ENCODE data around the gene NFYC.

DNA sequence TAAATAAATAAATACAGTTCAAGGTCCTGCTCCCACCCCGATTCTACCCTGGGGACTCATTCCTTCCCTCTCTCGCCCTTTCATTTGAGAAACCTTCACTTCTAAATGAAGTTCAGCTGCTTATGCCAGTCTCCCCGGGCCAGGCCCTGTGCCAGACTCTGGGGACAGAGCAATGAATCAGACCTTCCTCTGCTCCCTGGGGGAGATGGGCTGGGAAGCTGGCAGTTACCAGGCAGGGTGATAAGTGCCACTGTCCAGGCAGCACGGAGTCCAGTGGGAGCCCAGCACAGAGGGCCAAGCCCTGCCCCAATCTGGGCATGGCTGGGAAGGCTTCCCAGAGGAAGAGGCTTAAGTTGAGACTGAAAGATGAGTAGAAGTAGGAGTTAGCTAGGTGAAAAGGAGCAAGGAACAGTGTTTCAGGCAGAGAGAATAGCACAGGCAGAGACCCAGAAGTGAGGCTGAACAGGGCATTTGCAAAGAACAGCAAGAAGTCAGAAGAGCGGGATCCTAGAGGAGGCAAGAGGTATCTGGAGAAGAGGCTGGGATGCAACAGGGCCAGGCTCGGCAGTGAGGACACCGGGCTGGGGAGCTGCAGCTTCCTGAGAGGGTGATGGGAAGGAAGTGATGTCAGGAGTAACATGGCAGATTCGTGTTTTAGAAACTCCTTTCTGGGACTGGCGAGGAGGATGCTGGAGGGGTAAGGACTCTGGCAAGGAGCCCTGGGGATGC lies 105.6 kb downstream of the NFYC start:
- TF ChIP-seq, protein P1, sequence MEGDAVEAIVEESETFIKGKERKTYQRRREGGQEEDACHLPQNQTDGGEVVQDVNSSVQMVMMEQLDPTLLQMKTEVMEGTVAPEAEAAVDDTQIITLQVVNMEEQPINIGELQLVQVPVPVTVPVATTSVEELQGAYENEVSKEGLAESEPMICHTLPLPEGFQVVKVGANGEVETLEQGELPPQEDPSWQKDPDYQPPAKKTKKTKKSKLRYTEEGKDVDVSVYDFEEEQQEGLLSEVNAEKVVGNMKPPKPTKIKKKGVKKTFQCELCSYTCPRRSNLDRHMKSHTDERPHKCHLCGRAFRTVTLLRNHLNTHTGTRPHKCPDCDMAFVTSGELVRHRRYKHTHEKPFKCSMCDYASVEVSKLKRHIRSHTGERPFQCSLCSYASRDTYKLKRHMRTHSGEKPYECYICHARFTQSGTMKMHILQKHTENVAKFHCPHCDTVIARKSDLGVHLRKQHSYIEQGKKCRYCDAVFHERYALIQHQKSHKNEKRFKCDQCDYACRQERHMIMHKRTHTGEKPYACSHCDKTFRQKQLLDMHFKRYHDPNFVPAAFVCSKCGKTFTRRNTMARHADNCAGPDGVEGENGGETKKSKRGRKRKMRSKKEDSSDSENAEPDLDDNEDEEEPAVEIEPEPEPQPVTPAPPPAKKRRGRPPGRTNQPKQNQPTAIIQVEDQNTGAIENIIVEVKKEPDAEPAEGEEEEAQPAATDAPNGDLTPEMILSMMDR (IDR thresholded peaks at IDR 0.05 in 2 of 3, conservative IDR thresholded peaks at IDR 0.05 in 1 of 3; ENCODE audit: borderline replicate concordance in 1 of 3, insufficient read depth in 1 of 3, low read depth in 2 of 3, low read length in 2 of 3), result no peak
- TF ChIP-seq TCF7L2 (IDR thresholded peaks at IDR 0.05; ENCODE audit: borderline replicate concordance, extremely low read depth, insufficient read depth, insufficient read length), result no peak
- no peak for TF ChIP-seq POLR2AphosphoS5 (IDR thresholded peaks at IDR 0.05; ENCODE audit: low read depth, low read length)
- no peak for TF ChIP-seq ZNF274 (IDR thresholded peaks at IDR 0.05; ENCODE audit: low read depth, low read length)
- no peak for TF ChIP-seq JUND (IDR thresholded peaks at IDR 0.05)
- TF ChIP-seq EZH2 (IDR thresholded peaks at IDR 0.05), result no peak
- TF ChIP-seq, protein P2, sequence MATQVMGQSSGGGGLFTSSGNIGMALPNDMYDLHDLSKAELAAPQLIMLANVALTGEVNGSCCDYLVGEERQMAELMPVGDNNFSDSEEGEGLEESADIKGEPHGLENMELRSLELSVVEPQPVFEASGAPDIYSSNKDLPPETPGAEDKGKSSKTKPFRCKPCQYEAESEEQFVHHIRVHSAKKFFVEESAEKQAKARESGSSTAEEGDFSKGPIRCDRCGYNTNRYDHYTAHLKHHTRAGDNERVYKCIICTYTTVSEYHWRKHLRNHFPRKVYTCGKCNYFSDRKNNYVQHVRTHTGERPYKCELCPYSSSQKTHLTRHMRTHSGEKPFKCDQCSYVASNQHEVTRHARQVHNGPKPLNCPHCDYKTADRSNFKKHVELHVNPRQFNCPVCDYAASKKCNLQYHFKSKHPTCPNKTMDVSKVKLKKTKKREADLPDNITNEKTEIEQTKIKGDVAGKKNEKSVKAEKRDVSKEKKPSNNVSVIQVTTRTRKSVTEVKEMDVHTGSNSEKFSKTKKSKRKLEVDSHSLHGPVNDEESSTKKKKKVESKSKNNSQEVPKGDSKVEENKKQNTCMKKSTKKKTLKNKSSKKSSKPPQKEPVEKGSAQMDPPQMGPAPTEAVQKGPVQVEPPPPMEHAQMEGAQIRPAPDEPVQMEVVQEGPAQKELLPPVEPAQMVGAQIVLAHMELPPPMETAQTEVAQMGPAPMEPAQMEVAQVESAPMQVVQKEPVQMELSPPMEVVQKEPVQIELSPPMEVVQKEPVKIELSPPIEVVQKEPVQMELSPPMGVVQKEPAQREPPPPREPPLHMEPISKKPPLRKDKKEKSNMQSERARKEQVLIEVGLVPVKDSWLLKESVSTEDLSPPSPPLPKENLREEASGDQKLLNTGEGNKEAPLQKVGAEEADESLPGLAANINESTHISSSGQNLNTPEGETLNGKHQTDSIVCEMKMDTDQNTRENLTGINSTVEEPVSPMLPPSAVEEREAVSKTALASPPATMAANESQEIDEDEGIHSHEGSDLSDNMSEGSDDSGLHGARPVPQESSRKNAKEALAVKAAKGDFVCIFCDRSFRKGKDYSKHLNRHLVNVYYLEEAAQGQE (IDR thresholded peaks at IDR 0.05; ENCODE audit: low read depth), result no peak
- TF ChIP-seq, protein P3, sequence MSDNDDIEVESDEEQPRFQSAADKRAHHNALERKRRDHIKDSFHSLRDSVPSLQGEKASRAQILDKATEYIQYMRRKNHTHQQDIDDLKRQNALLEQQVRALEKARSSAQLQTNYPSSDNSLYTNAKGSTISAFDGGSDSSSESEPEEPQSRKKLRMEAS (IDR thresholded peaks at IDR 0.05), result no peak
- TF ChIP-seq, protein P4, sequence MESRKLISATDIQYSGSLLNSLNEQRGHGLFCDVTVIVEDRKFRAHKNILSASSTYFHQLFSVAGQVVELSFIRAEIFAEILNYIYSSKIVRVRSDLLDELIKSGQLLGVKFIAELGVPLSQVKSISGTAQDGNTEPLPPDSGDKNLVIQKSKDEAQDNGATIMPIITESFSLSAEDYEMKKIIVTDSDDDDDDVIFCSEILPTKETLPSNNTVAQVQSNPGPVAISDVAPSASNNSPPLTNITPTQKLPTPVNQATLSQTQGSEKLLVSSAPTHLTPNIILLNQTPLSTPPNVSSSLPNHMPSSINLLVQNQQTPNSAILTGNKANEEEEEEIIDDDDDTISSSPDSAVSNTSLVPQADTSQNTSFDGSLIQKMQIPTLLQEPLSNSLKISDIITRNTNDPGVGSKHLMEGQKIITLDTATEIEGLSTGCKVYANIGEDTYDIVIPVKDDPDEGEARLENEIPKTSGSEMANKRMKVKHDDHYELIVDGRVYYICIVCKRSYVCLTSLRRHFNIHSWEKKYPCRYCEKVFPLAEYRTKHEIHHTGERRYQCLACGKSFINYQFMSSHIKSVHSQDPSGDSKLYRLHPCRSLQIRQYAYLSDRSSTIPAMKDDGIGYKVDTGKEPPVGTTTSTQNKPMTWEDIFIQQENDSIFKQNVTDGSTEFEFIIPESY (IDR thresholded peaks at IDR 0.05; ENCODE audit: extremely low read depth, insufficient replicate concordance, low read length), result no peak
- TF ChIP-seq POLR2A (IDR thresholded peaks at IDR 0.05; ENCODE audit: borderline replicate concordance, extremely low read depth, insufficient read depth, insufficient read length), result no peak
- no peak for TF ChIP-seq SRF (IDR thresholded peaks at IDR 0.05; ENCODE audit: low read depth)
- no peak for TF ChIP-seq RAD21 (IDR thresholded peaks at IDR 0.05; ENCODE audit: low read depth)
